VCaP (cell line): ENCODE data around the gene FKBP11.

Experiments
- H3K27ac ChIP-seq: fragments of 450-650 bp; 2 replicates; pipeline ENCODE4 v1.5.1; 2017
- TF ChIP-seq, protein P1 (sequence below): fragments of 450-650 bp; conservative IDR thresholded peaks from 2 replicates; pipeline ENCODE4 v1.5.1; 2017; ENCODE audit warnings: mild to moderate bottlenecking, moderate library complexity

FKBP11 gene

DNA sequence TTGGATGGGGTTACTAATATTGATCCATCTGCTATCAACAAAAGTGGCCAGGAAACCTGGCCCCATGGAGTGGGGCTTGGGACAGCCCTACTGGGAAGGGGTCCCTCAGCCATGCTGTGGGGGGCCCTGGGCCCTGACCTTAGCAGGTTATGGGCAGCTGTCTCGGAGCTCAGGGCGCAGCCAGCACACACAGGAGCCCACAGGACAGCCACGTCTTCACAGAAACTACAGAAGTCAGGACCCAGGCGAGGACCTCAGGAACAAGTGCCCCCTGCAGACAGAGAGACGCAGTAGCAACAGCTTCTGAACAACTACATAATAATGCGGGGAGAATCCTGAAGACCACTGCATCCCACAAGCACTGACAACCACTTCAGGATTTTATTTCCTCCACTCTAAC lies 11.9 kb upstream of the FKBP11 start:
- H3K27ac ChIP-seq, result no peak overlapping the region
- TF ChIP-seq, protein P1, sequence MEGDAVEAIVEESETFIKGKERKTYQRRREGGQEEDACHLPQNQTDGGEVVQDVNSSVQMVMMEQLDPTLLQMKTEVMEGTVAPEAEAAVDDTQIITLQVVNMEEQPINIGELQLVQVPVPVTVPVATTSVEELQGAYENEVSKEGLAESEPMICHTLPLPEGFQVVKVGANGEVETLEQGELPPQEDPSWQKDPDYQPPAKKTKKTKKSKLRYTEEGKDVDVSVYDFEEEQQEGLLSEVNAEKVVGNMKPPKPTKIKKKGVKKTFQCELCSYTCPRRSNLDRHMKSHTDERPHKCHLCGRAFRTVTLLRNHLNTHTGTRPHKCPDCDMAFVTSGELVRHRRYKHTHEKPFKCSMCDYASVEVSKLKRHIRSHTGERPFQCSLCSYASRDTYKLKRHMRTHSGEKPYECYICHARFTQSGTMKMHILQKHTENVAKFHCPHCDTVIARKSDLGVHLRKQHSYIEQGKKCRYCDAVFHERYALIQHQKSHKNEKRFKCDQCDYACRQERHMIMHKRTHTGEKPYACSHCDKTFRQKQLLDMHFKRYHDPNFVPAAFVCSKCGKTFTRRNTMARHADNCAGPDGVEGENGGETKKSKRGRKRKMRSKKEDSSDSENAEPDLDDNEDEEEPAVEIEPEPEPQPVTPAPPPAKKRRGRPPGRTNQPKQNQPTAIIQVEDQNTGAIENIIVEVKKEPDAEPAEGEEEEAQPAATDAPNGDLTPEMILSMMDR, result no peak

DNA sequence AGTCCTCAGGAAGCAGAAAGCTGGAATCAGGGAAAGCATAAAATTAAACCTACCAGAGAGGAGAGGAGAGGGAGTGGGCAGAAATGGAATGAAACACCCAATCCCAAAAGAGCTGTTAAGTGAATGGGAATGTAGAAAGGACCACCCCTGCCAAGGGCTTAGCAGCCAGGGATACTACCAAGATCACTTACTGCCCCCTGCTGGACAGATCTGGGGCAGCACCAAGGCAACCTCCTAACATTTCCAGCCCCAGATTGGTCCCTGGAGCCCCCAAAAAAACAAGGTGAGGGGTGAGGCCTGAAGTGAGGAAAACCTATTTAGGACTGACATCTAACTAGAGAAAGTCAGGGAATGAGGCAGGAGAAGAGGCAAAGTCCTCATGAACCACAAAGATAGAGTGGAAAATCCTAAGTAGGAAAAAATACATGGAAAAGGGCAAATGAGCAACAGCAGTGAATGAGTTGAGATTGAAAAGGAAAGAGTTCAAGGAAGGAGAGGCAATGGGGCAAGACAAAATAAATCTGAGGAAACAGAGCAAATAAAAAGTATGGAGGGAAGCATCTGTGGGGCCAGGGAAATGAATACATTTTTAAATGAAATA lies 11.2 kb upstream of the FKBP11 start:
- no peak overlapping the region for H3K27ac ChIP-seq
- TF ChIP-seq, protein P1, result peak; percentile 96

DNA sequence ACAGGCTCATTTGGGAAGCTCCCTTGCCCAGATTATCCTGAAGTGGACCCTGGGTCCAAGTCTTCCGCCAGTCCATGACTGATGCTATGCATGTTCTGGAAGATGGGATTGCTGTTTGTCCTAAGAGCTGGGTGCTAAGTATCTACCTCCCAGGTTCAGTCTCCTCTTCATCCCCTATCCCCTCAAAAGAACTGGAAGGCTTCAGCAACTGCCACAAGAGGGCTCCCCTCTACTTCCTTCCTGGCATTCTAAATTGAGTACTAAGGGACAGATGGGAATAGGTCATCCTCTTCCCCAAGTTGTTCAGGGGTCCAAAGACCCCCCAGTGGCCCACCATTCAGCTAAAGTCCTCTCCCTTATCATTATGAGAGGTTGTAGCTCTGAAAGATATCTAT lies 9.0 kb upstream of the FKBP11 start:
- no peak overlapping the region for H3K27ac ChIP-seq
- TF ChIP-seq, protein P1, result peak; percentile 65

DNA sequence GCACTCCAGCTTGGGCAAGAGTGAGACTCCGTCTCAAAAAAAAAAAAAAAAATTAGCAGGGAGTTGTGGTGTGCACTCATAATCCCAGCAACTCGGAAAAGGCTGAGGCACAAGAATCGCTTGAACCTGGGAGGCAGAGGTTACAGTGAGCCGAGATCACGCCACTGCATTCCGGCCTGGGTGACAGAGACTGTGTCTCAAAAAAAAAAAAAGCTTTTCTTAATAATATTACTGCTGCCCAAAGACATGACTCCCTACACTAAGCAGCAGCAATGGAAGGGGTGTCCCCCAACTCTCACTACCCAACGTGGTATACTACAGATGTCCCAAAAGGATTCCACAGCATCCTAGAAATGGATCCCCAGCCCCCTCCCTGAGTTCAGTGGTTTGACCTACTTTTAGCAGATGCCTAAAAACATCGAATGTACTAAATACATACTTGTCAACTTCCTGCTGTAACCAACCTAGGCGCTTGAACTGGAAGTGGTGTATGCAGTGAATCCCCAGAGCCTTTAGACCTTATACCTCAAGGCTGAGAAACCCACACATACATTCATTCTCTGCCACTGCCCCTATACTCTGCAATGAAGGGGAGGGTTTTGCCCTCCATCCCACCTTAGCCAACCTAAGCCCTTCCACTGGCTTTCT lies 8.5 kb upstream of the FKBP11 start:
- H3K27ac ChIP-seq, result no peak overlapping the region

DNA sequence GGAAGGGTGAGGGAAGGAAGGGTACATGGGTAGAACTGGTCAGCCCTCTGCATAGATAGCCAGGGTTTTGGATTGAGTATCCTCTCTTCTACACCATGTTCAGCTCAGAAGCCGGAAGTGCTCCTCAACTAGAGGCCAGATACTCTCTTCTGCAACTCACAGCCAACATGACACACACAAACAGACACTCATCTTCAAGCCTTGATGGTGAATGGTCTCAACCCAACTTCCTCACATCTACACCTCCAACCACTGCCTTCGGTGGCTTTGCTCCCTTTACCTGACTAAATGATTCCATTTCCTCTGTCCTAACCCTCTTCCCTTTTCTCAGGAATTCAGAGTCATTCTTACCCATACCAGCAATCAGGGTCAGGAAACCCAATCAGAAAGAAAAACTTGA lies 7.6 kb upstream of the FKBP11 start:
- H3K27ac ChIP-seq, result no peak overlapping the region
- TF ChIP-seq, protein P1, result no peak

More for the DNA sequence above, 8.5 kb upstream of the FKBP11 start:
- TF ChIP-seq, protein P1, result no peak

DNA sequence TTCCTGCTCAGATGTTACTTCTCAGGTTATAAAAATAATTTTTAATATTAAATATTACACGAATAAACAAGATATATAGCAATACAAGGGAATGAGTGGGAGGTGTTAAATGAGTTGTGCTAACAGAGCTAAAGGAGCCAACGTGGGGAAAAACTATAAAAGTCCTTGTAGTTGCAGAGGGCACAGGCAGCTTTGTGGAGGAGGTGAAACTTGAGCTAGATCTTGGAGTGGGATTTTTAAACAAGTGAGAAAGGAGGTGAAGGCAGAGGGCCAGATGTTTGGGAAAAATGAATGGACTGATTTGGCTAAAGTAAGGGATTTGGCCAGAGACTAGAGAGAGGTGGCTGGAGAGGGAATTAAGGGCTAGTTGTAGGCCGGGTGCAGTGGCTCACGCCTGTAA lies 5.2 kb upstream of the FKBP11 start:
- TF ChIP-seq, protein P1, result no peak

DNA sequence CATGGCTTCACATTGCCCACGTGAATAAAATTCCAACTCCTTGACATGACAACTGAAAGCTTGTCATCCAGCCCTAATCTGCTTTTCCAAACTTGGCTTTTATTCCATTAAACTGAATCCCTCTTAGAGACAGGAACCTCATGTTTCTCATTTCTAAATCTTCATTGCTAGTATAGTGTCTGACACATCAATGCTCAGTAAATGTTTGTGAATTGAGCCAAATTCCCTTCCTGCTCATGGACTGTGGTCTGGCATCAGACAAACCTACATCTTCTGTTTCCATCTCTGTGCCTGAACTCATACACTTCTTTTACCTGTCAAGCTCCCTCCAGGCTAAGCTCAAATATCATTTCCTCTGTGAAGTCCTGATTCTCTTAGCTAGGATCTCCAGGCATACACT lies 4.3 kb upstream of the FKBP11 start:
- TF ChIP-seq, protein P1, result no peak
- H3K27ac ChIP-seq, result no peak overlapping the region

More for the DNA sequence above, 5.2 kb upstream of the FKBP11 start:
- H3K27ac ChIP-seq, result no peak overlapping the region
